Measurements from ENCODE around the gene LRP4. TPM values are rescaled to one million over a fixed set of nuclear protein-coding genes. Genes with fewer than 3 reads are reported as not detected.

Gene LRP4
- polyA plus RNA-seq, 4 donors: 23.6 to 31.3 (median 28.6) TPM

Other genes with a start within 250 kb of the LRP4 start
- gene ARHGAP1, start 217.9 kb downstream of the LRP4 start, polyA plus RNA-seq (ENCODE audit: insufficient read length in 4 of 4): 10 to 100 TPM; 46.0 to 62.3 (median 56.8) TPM
- gene ZNF408, start 217.5 kb downstream of the LRP4 start, polyA plus RNA-seq (ENCODE audit: insufficient read length in 4 of 4): 10 to 100 TPM in 2 of 4 donors, 1 to 10 TPM in 2; 7.6 to 13.6 (median 11.5) TPM
- 1 to 10 TPM in 1 of 4 donors, under 1 TPM in 3; 0.11 to 4.0 (median 0.33) TPM for gene F2, start 199.3 kb downstream of the LRP4 start, polyA plus RNA-seq (ENCODE audit: insufficient read length in 4 of 4)
- gene CKAP5, start 72.3 kb downstream of the LRP4 start, polyA plus RNA-seq (ENCODE audit: insufficient read length in 4 of 4): 100 to 1,000 TPM in 1 of 4 donors, 10 to 100 TPM in 3; 87.7 to 104 (median 94.5) TPM
- gene CSTPP1, start 18.2 kb upstream of the LRP4 start, polyA plus RNA-seq (ENCODE audit: insufficient read length in 4 of 4): 10 to 100 TPM; 54.3 to 60.4 (median 57.0) TPM

Data from left renal cortex interstitium (tissue), 4 donors.